Smooth muscle cell (in vitro differentiated cells): ENCODE results near the gene MRPL22. TPM values are rescaled to one million over a fixed set of nuclear protein-coding genes. Genes with fewer than 3 reads are reported as not detected.
"Not testable (repeated sequence)": the region's sequence is repeated elsewhere in the genome, so short reads cannot be mapped to it uniquely, and the experiment has no call there.

Source experiments
- DNase-seq: peaks from one replicate; lab custom pipeline; 2025; ENCODE audit not compliant: unreplicated experiment; lab: John Stamatoyannopoulos, UW
- H2AFZ ChIP-seq: fragments of 200-600 bp; sonication (generic); 2 replicates; pipeline ENCODE4 v1.6.0; 2016; ENCODE audit warnings: antibody characterized with exemption, low read depth, mild to moderate bottlenecking
- H3F3A ChIP-seq: fragments of 200-600 bp; sonication (generic); 2 replicates; pipeline ENCODE4 v1.6.0; 2017; ENCODE audit warnings: antibody characterized with exemption, low read depth
- H3K27ac ChIP-seq: fragments of 200-600 bp; sonication (generic); 2 replicates; pipeline ENCODE4 v1.5.1; 2016; ENCODE audit warnings: low read depth, mild to moderate bottlenecking
- H3K27me3 ChIP-seq: fragments of 200-600 bp; sonication (generic); 2 replicates; pipeline ENCODE4 v1.6.1; 2016; ENCODE audit warnings: low read depth, mild to moderate bottlenecking
- H3K36me3 ChIP-seq: fragments of 200-600 bp; sonication (generic); 2 replicates; pipeline ENCODE4 v1.5.1; 2016; ENCODE audit warnings: low read depth
- H3K4me1 ChIP-seq: fragments of 200-600 bp; sonication (generic); 2 replicates; pipeline ENCODE4 v1.5.1; 2016; ENCODE audit warnings: low read depth
- H3K4me2 ChIP-seq: fragments of 200-600 bp; sonication (generic); 2 replicates; pipeline ENCODE4 v1.6.0; 2016; ENCODE audit warnings: mild to moderate bottlenecking
- H3K4me3 ChIP-seq: fragments of 200-600 bp; sonication (generic); 2 replicates; pipeline ENCODE4 v1.5.1; 2016; ENCODE audit warnings: mild to moderate bottlenecking
- H3K79me2 ChIP-seq: fragments of 200-600 bp; sonication (generic); 2 replicates; pipeline ENCODE4 v1.6.0; 2016; ENCODE audit warnings: low read depth, mild to moderate bottlenecking
- H3K9ac ChIP-seq: fragments of 200-600 bp; sonication (generic); 2 replicates; pipeline ENCODE4 v1.6.0; 2016; ENCODE audit warnings: low read depth
- H3K9me3 ChIP-seq: fragments of 200-600 bp; sonication (generic); replicated peaks from 2 replicates; pipeline ENCODE4 v1.5.1; 2016; ENCODE audit warnings: low read depth
- H4K20me1 ChIP-seq: fragments of 200-600 bp; sonication (generic); 2 replicates; pipeline ENCODE4 v1.6.0; 2016; ENCODE audit warnings: low read depth
- WGBS: methylation state at CpG from one replicate; pipeline ENCODE4 v1.1.7; 2016; ENCODE audit warnings: low lambda C conversion rate; 5-methylcytosine and 5-hydroxymethylcytosine counted together
- polyA plus RNA-seq: library from polyadenylated mRNA; unstranded; fragments of >200 nt; fragmentation: Nextera tagmentation; extraction: Ambion mirVana; gene quantifications from 2 replicates; pipeline ENCODE4 v1.2.1, GENCODE V29; 2016
- total RNA-seq: library from RNA; depleted of rRNA; stranded (reverse); fragments of >200 nt; gene quantifications from 2 replicates; pipeline ENCODE4 v1.2.3, GENCODE V29; 2014
- TF ChIP-seq, protein P1 (sequence below): fragments of 200-600 bp; sonication (generic); IDR thresholded peaks from 2 replicates; pipeline ENCODE4 v1.5.1; 2017; ENCODE audit warnings: borderline replicate concordance, mild to moderate bottlenecking, antibody characterized with exemption; ENCODE audit not compliant: insufficient read depth, poor library complexity, severe bottlenecking

Gene MRPL22
- total and polyA plus RNA-seq, 2 experiments from 2014 or later: 58.7 to 135 TPM

GRCh38 chr5:155004138-155004744 lies 63.4 kb downstream of the MRPL22 start:
- Histone ChIP-seq H3K4me2 (no peak overlapping the region), H3K4me1 (no peaks in the 10 kb centered on the region), H2AFZ (no peak overlapping the region), H3K9ac (no peak overlapping the region), H3K27ac (no peak overlapping the region), H3K36me3 (no peaks in the 10 kb centered on the region), H3K9me3 (no peaks in the 10 kb centered on the region), H3F3A (no peaks in the 10 kb centered on the region), H3K4me3 (no peak overlapping the region), H4K20me1 (no peaks in the 10 kb centered on the region), H3K79me2 (no peaks in the 10 kb centered on the region), H3K27me3 (no peaks in the 10 kb centered on the region)
- TF ChIP-seq, protein P1, sequence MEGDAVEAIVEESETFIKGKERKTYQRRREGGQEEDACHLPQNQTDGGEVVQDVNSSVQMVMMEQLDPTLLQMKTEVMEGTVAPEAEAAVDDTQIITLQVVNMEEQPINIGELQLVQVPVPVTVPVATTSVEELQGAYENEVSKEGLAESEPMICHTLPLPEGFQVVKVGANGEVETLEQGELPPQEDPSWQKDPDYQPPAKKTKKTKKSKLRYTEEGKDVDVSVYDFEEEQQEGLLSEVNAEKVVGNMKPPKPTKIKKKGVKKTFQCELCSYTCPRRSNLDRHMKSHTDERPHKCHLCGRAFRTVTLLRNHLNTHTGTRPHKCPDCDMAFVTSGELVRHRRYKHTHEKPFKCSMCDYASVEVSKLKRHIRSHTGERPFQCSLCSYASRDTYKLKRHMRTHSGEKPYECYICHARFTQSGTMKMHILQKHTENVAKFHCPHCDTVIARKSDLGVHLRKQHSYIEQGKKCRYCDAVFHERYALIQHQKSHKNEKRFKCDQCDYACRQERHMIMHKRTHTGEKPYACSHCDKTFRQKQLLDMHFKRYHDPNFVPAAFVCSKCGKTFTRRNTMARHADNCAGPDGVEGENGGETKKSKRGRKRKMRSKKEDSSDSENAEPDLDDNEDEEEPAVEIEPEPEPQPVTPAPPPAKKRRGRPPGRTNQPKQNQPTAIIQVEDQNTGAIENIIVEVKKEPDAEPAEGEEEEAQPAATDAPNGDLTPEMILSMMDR: peak; percentile 41
- 71% methylated on average over 11 of the region's 11 CpGs for WGBS
- DNase-seq: no peak

- H3K36me3 ChIP-seq, H3F3A ChIP-seq, H3K4me1 ChIP-seq, H3K27ac ChIP-seq, H3K9me3 ChIP-seq, H2AFZ ChIP-seq, DNase-seq, H3K79me2 ChIP-seq, H3K4me3 ChIP-seq, H3K4me2 ChIP-seq, H4K20me1 ChIP-seq, H3K27me3 ChIP-seq, H3K9ac ChIP-seq: not testable (repeated sequence)
- 100% methylated on average over 1 of the region's 1 CpG for WGBS
Observed at GRCh38 chr5:155006265-155006664, 65.4 kb downstream of the MRPL22 start.

- Histone ChIP-seq H4K20me1 (no peaks in the 10 kb centered on the region), H3K4me3 (no peak overlapping the region), H3K9me3 (no peaks in the 10 kb centered on the region), H3K36me3 (no peaks in the 10 kb centered on the region), H3K79me2 (no peaks in the 10 kb centered on the region), H3K27ac (no peak overlapping the region), H3K9ac (no peak overlapping the region), H3K4me1 (no peaks in the 10 kb centered on the region), H3F3A (no peaks in the 10 kb centered on the region), H3K27me3 (no peaks in the 10 kb centered on the region), H3K4me2 (no peak overlapping the region), H2AFZ (no peak overlapping the region)
- WGBS: 90% methylated on average over 3 of the region's 3 CpGs
- TF ChIP-seq, protein P1: no peak
- no peak for DNase-seq
Observed at GRCh38 chr5:155008669-155009068, 67.8 kb downstream of the MRPL22 start.

DNA sequence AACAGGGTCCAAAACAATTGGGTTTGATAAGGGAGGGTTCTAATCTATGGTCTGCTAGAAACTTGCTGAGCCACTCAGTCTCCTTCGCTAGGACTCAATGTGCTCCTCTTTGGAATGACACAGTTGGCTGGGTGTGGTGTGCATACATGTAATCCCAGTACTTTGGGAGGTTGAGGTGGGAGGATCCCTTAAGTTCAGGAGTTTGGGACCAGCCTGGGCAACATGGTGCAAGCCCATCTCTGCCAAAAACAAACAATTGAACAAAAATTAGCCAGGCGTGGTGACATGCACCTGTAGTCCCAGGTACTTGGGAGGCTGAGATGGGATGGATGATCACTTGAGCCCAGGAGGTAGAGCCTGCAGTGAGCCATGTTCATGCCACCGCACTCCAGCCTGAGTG lies 70.0 kb downstream of the MRPL22 start:
- WGBS: 96% methylated on average over 3 of the region's 3 CpGs
- Histone ChIP-seq H3K4me3 (no peak overlapping the region), H2AFZ (no peak overlapping the region), H3K4me1 (no peaks in the 10 kb centered on the region), H3K9me3 (no peaks in the 10 kb centered on the region), H3K27ac (no peak overlapping the region), H4K20me1 (no peaks in the 10 kb centered on the region), H3K4me2 (no peak overlapping the region), H3K9ac (no peak overlapping the region), H3F3A (no peaks in the 10 kb centered on the region), H3K79me2 (no peaks in the 10 kb centered on the region), H3K36me3 (no peaks in the 10 kb centered on the region), H3K27me3 (no peaks in the 10 kb centered on the region)
- DNase-seq: no peak
- TF ChIP-seq, protein P1: no peak
